HEK293 (cell line): ENCODE measurements around the gene DMD.

Source experiments
- CTCF ChIP-seq: fragments of 450-650 bp; formaldehyde crosslinking; IDR thresholded peaks from 2 replicates; pipeline ENCODE4 v1.5.1; 2016; ENCODE audit warnings: missing biosample characterization, missing genetic modification characterization
- HOXD13 ChIP-seq: sonication (generic); formaldehyde crosslinking; IDR thresholded peaks from 2 replicates; pipeline ENCODE4 v1.8.0; 2022; ENCODE audit warnings: missing genetic modification reagents, borderline replicate concordance
- MEIS1 ChIP-seq: sonication (generic); formaldehyde crosslinking; IDR thresholded peaks from 2 replicates; pipeline ENCODE4 v1.8.1; 2022; ENCODE audit warnings: missing genetic modification reagents, mild to moderate bottlenecking, borderline replicate concordance
- REST ChIP-seq: fragments of 450-650 bp; formaldehyde crosslinking; IDR thresholded peaks from 2 replicates; pipeline ENCODE4 v1.5.1; 2016; ENCODE audit warnings: missing biosample characterization, missing genetic modification characterization
- YY1 ChIP-seq: fragments of 450-650 bp; formaldehyde crosslinking; IDR thresholded peaks from 2 replicates; pipeline ENCODE4 v1.5.1; 2018; ENCODE audit warnings: missing biosample characterization, missing genetic modification characterization
- ZFP37 ChIP-seq: fragments of 450-650 bp; formaldehyde crosslinking; IDR thresholded peaks from 2 replicates; pipeline ENCODE4 v1.5.1; 2016; ENCODE audit warnings: missing biosample characterization, missing genetic modification characterization
- ZNF558 ChIP-seq: fragments of 450-650 bp; formaldehyde crosslinking; IDR thresholded peaks from 2 replicates; pipeline ENCODE4 v1.5.1; 2016; ENCODE audit warnings: missing biosample characterization, missing genetic modification characterization

DNA sequence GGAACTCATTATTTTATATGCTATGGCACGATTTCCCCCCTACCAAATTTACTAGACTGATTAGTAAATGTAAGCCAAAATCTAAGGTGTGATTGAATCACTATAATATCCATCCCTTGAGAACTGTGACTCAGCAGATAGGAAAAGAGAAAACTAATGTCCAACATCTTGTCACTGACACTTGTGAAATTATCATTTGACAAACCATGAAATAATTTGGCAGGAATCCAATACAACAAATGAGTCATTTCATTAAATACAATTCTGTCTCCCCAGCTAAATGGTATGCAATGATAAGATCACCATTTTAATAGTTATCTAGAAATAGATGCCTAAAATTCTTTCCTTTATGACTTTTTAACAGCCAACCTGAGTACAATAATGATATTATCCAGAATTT is 462.3 kb downstream of the DMD start:
- TF ChIP-seq YY1 (tag by site-specific recombination) (no peak), REST (tag by site-specific recombination) (no peak), CTCF (no peak), ZFP37 (tag by site-specific recombination) (no peak), HOXD13 (no peak), MEIS1 (CRISPR knock-in tag) (no peak), ZNF558 (tag by site-specific recombination) (no peak)
